Endothelial cell of umbilical vein (primary cell): ENCODE measurements around the gene OXCT2. TPM values are rescaled to one million over a fixed set of nuclear protein-coding genes. Genes with fewer than 3 reads are reported as not detected.
"Not testable (repeated sequence)": the region's sequence is repeated elsewhere in the genome, so short reads cannot be mapped to it uniquely, and the experiment has no call there.

Experiments used
- Bru-seq: library from RNA; stranded (reverse); fragments of 400-500 nt; gene quantifications from one replicate; lab custom pipeline; 2021; lab: Mats Ljungman, UMichigan
- BruChase-seq, 2 experiments: library from RNA; stranded (reverse); fragments of 400-500 nt; gene quantifications; one replicate each; lab custom pipeline; 2021; lab: Mats Ljungman, UMichigan
- BruUV-seq: library from RNA; stranded (reverse); fragments of 400-500 nt; replicated peaks from 2 replicates; lab custom pipeline; 2021; lab: Mats Ljungman, UMichigan
- CTCF ChIA-PET: fragments of 300-600, 350-600 bp; sonication (Branson Sonifier 250); formaldehyde crosslinking; loops from one replicate; lab custom pipeline; 2021; ENCODE audit warnings: antibody characterized with exemption, inconsistent platforms; lab: Charles Lee
- POLR2A ChIA-PET: fragments of 300-600, 350-600 bp; sonication (Branson Sonifier 250); formaldehyde crosslinking; loops from one replicate; lab custom pipeline; 2021; ENCODE audit warnings: antibody characterized with exemption, inconsistent platforms; lab: Charles Lee
- DNase-seq: peaks from one replicate; pipeline ENCODE4 v3.0.0-alpha.2; 2011; ENCODE audit warnings: low read depth, low spot score
- FAIRE-seq: peaks from 2 replicates; lab custom pipeline; 2011; peaks lifted over from hg19 to GRCh38; lab: Jason Lieb, UNC
- H2AFZ ChIP-seq: 2 replicates; pipeline ENCODE4 v1.6.0; 2012; ENCODE audit warnings: low read depth, low read length, control low read depth, inconsistent platforms
- H3K27ac ChIP-seq: 2 replicates; pipeline ENCODE4 v1.5.1; 2011; ENCODE audit warnings: low read depth, mild to moderate bottlenecking, control low read depth, low read length, moderate library complexity; ENCODE audit not compliant: insufficient read depth
- H3K27me3 ChIP-seq, 2 experiments: 2 replicates each; pipeline versions ENCODE4 v1.6.0 to v1.6.1; 2011; ENCODE audit warnings: low read length in 2 of 2, mixed read lengths in 1 of 2; ENCODE audit not compliant: control insufficient read depth in 2 of 2, insufficient read depth in 2 of 2
- H3K36me3 ChIP-seq, 2 experiments: 2 replicates in 1 of 2; 3 replicates in 1 of 2; pipeline ENCODE4 v1.5.1; 2011; ENCODE audit warnings: low read length in 2 of 2, mild to moderate bottlenecking in 1 of 2, moderate library complexity in 1 of 2; ENCODE audit not compliant: control insufficient read depth in 2 of 2, insufficient read depth in 2 of 2; ENCODE audit errors: extremely low read depth in 1 of 2
- H3K4me1 ChIP-seq: 3 replicates; pipeline ENCODE4 v1.5.1; 2011; ENCODE audit warnings: mild to moderate bottlenecking, low read length; ENCODE audit not compliant: control insufficient read depth, insufficient read depth; ENCODE audit errors: extremely low read depth
- H3K4me2 ChIP-seq: 2 replicates; pipeline ENCODE4 v1.6.1; 2011; ENCODE audit warnings: low read length, control low read depth, mixed read lengths; ENCODE audit not compliant: insufficient read depth
- H3K4me3 ChIP-seq, 3 experiments: fragments of 200-600 bp in 1 of 3; sonication (generic), shearing (Covaris generic) in 1 of 3; replicated peaks in 1 of 3; 2 replicates each; pipeline ENCODE4 v1.5.1; 2011 to 2016; ENCODE audit warnings: control low read depth in 3 of 3, low read length in 3 of 3, mild to moderate bottlenecking in 2 of 3, inconsistent platforms in 1 of 3, low read depth in 1 of 3, moderate library complexity in 1 of 3; ENCODE audit not compliant: insufficient read depth in 1 of 3
- H3K79me2 ChIP-seq: 2 replicates; pipeline ENCODE4 v1.6.0; 2012; ENCODE audit warnings: low read length, inconsistent platforms; ENCODE audit not compliant: control insufficient read depth, insufficient read depth
- H3K9ac ChIP-seq: replicated peaks from 2 replicates; pipeline ENCODE3; 2011; ENCODE audit warnings: low read length, control low read depth; ENCODE audit not compliant: insufficient read depth; ENCODE audit errors: extremely low read depth
- H3K9me1 ChIP-seq: replicated peaks from 3 replicates; pipeline ENCODE4 v1.6.0; 2011; ENCODE audit warnings: mild to moderate bottlenecking, low read length; ENCODE audit not compliant: control insufficient read depth, insufficient read depth; ENCODE audit errors: extremely low read depth
- H3K9me3 ChIP-seq: replicated peaks from 2 replicates; pipeline ENCODE4 v1.5.1; 2012; ENCODE audit warnings: low read length, inconsistent platforms; ENCODE audit not compliant: control insufficient read depth, insufficient read depth
- H4K20me1 ChIP-seq: replicated peaks from 2 replicates; pipeline ENCODE3; 2011; ENCODE audit warnings: mild to moderate bottlenecking, low read length; ENCODE audit not compliant: control insufficient read depth, insufficient read depth; ENCODE audit errors: extremely low read depth
- GATA2 ChIP-seq: IDR thresholded peaks from 2 replicates; pipeline ENCODE4 v1.7.0; 2011; ENCODE audit warnings: low read depth, mild to moderate bottlenecking, moderate library complexity, mixed read lengths, low read length; ENCODE audit not compliant: insufficient read length, insufficient read depth
- MYC ChIP-seq: IDR thresholded peaks from one replicate; pipeline ENCODE4 v1.6.1; 2011; ENCODE audit warnings: mild to moderate bottlenecking, low read depth, low read length
- dilution Hi-C: fragments of 300-500 bp; cut with MboI; formaldehyde crosslinking; loops from one replicate; pipeline ENCODE4 v1.15.0; 2019; ENCODE audit warnings: low sequenced_read_pairs; ENCODE audit not compliant: extremely low pct_ligation_motif_present
- intact Hi-C: fragments of 100-400 bp; cut with micrococcal nuclease; formaldehyde crosslinking; loops from one replicate; pipeline ENCODE4 v1.10.0; 2022
- long read RNA-seq: library from polyadenylated mRNA; stranded (forward); transcript quantifications from one replicate; pipeline ENCODE4 v2.0.0, GENCODE V29; 2021
- polyA minus RNA-seq, 3 experiments: library from RNA; depleted of rRNA, polyadenylated mRNA; stranded (reverse); fragments of >200 nt; gene quantifications; 1 replicate in 1 of 3; 2 replicates in 2 of 3; pipeline ENCODE4 v1.2.3, GENCODE V29; 2011
- polyA plus RNA-seq, 4 experiments: library from polyadenylated mRNA; depleted of rRNA in 3 of 4; stranded (reverse) in 3 of 4; unstranded in 1 of 4; fragments of >200 nt; gene quantifications; 2 replicates each; pipeline versions ENCODE4 v1.2.1 to v1.2.3, GENCODE V29; 2011 to 2012; ENCODE audit warnings: missing spikeins in 1 of 4
- total RNA-seq: library from RNA; stranded (reverse); gene quantifications from 2 replicates; pipeline ENCODE4 v1.2.3, GENCODE V29; 2021

OXCT2 gene
- total RNA-seq, result 0.48 and 0.60 TPM in 2 replicates
- 0.84 and 1.0 TPM in 2 replicates for polyA plus RNA-seq
- 0.50 and 0.76 TPM in 2 replicates for polyA plus RNA-seq (2011; cell fraction: cytosol; rRNA removed)
- polyA plus RNA-seq (2011; cell fraction: nucleus; rRNA removed), result 0.45 and 0.62 TPM in 2 replicates
- polyA plus RNA-seq (2012), result 1.4 and 1.6 TPM in 2 replicates
- polyA minus RNA-seq, result 0.40 TPM in 1 of 2 replicates, not detected in the other
- not detected for polyA minus RNA-seq (2011; cell fraction: cytosol; rRNA and poly(A)+ RNA removed)
- polyA minus RNA-seq (2011; cell fraction: nucleus; rRNA and poly(A)+ RNA removed), result 0.63 TPM in 1 of 2 replicates, not detected in the other
- not detected for Bru-seq, nascent RNA
- percentile 39 among the genes with signal in this experiment for BruChase-seq, experiment 1, labeled RNA remaining after a 6-hour chase
- BruChase-seq, experiment 2, labeled RNA remaining after a 2-hour chase, result percentile 27 among the genes with signal in this experiment
- long read RNA-seq, result 0 reads

DNA sequence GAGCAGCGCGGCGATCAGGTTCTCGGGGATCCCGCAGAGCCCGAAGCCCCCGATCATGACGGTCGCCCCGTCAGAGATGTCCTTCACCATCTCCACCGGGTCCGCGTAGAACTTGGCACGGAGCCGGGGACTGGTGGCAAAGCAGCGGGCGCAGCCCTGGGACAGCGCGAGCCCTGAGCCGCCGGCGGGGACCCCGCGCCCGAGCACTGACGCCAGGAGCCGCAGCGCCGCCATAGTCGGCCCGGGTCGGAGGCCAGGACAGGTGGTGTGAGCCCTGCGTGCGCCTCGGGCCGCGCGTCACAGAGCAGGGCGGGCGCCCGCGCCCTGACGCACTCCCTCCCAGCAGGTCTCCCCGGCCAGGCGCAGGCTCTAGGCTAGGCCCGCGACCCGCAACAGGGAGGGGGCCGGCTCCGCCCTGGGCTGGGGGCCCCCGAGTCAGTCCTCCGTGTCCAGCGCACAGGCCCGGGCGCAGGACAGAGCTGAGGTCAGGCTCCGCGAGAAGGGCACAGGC, at the start of gene OXCT2:
TSS of gene OXCT2 (minus strand) at position 327 of the 511 bp plus-strand sequence. CDS start at position 234, 93 bp downstream.
- POLR2A ChIA-PET, DNase-seq, H4K20me1 ChIP-seq, H3K36me3 ChIP-seq, H3K9me1 ChIP-seq, H3K9me3 ChIP-seq, dilution Hi-C loops, FAIRE-seq, H3K4me1 ChIP-seq, H3K9ac ChIP-seq, BruUV-seq, H3K27ac ChIP-seq, CTCF ChIA-PET, intact Hi-C loops, H3K27me3 ChIP-seq, H3K79me2 ChIP-seq: not testable (repeated sequence)
- Histone ChIP-seq H3K4me2 (peak within 1 kb of the TSS; percentile 47), H2AFZ (peak within 1 kb of the TSS; percentile 82), H3K4me3 (peak within 1 kb of the TSS in 2 of 3 experiments; percentile 21 to 36)

DNA sequence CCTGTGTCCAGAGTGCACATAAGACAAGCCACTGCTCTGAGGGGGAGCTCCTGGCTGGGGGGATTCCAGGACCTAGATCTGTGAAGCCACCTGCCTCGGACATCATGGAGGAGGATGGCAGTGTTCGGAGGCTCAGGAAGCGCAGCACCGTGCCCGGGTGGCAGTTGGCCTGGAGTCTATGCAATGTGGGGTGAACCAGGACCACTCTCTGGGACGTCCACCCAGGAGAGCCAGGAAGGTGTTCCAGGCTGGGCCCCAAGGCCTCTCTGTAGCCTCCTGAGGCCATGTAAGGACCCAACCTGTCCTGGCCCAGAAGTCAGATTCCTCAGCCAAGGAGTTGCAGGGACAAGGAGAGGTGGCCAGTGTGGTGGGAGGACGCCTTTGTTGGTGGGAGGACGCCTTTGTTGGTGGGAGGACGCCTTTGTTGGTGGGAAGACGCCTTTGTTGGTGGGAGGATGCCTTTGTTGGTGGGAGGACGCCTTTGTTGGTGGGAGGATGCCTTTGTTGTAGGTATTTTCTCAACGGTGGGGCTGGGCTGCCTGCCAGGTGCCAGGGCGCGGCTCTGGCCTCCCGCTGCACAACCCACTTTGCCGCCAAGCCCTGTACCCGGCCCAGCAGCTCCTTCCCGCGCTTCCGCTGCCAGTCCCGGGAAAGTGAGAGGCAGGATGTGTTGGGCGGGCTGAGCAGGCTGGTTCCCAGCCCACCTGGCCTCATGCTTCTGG, 48.1 kb upstream of the OXCT2 start:
- H2AFZ ChIP-seq, result no peak overlapping the region

More for the DNA sequence above, 48.1 kb upstream of the OXCT2 start:
- H3K4me2 ChIP-seq, result no peak overlapping the region
- no peak for FAIRE-seq
- ChIA-PET CTCF (interaction anchor here (3.6 to 8.3 kb wide), 3 partner anchors 83 to 214 kb away, joined by 40 to 102 read pairs (median 48); partner anchors contain the start of gene MYCL), POLR2A (no interaction called here)
- intact Hi-C loops (loop anchor here (5.0 kb wide), 1 partner anchor 98 kb away; no protein-coding TSS in a partner anchor), dilution Hi-C loops (no loop called here)
- no peaks in the 10 kb centered on the region for H3K27me3 ChIP-seq
- H3K36me3 ChIP-seq, result no peaks in the 10 kb centered on the region
- no peak overlapping the region for H3K9ac ChIP-seq
- no peak for DNase-seq
- H3K9me1 ChIP-seq, result no peaks in the 10 kb centered on the region
- H4K20me1 ChIP-seq, result no peaks in the 10 kb centered on the region
- no peaks in the 10 kb centered on the region for H3K4me1 ChIP-seq
- BruUV-seq, result no TSS peak
- no peaks in the 10 kb centered on the region for H3K9me3 ChIP-seq
- H3K27ac ChIP-seq, result no peak overlapping the region
- H3K4me3 ChIP-seq, result no peak overlapping the region
- H3K79me2 ChIP-seq, result no peaks in the 10 kb centered on the region
- no peak for TF ChIP-seq GATA2
- TF ChIP-seq MYC, result no peak
